Stimulated activated effector memory CD8-positive, alpha-beta T cell treated with anti-CD3 and anti-CD28 coated beads, Interleukin-12 subunit alpha, Interleukin-12 subunit beta, amount 100 ng/mL, for 72 hours (primary cell): ENCODE results near the gene PARP1.

Experiments
- ATAC-seq: fragments of 150-1000 bp; cut with Tn5 transposase; 2 replicates; pipeline ENCODE4 v1.10.0; 2021
- DNase-seq, 2 donors: peaks; one replicate each; pipeline ENCODE4 v3.0.0; 2021 to 2022; ENCODE audit warnings: low spot score in 2 of 2
- H3K27ac Mint-ChIP-seq: one replicate; pipeline ENCODE4 v1.8.0; 2022; ENCODE audit warnings: mild to moderate bottlenecking, mixed read lengths
- H3K36me3 Mint-ChIP-seq: one replicate; pipeline ENCODE4 v1.8.0; 2022; ENCODE audit warnings: mild to moderate bottlenecking, mixed read lengths
- H3K4me1 Mint-ChIP-seq: one replicate; pipeline ENCODE4 v1.8.0; 2022; ENCODE audit warnings: mixed read lengths
- H3K4me3 Mint-ChIP-seq: one replicate; pipeline ENCODE4 v1.8.0; 2022; ENCODE audit warnings: mild to moderate bottlenecking, mixed read lengths
- H3K9me3 Mint-ChIP-seq: one replicate; pipeline ENCODE4 v1.8.0; 2022; ENCODE audit warnings: mixed read lengths

The PARP1 gene

DNA sequence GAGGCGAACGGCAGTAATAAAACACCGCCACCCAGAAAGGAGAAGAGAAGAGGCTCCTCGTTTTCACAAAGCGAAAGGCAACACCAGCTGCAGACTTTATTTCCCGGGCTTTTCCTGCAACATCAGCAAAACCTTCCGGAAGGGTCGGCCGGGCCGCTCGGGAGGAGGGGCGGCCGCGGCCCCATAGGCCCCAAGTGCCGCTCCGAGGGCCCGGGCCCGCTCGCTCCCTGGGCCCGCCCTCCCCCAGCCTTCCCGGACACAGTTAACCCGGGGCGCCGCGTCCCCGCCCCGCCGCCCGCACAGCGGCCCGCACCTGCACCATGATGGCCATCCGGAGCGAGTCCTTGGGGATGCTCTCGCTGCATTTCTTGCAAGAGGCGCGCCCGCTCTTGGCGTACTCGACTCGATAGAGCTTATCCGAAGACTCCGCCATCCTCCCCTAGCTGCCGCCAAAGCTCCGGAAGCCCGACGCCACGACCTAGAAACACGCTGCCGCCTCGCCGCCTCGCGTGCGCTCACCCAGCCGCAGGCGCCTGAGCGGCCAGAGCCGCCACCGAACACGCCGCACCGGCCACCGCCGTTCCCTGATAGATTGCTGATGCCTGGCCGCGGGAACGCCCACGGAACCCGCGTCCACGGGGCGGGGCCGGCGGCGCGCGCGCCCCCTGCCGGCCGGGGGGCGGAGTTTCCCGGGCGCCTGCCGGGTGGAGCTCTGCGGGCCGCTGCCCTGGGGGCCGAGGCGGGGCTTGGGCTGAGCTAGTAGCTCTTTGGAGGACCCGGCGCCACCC lies at the start of gene PARP1:
PARP1 (minus strand) TSS at position 597 of the 788 bp plus-strand sequence; CDS start at position 433, 164 bp downstream.
- H3K9me3 Mint-ChIP-seq: no peaks in the 10 kb centered on the region
- H3K36me3 Mint-ChIP-seq: peaks cover 28% of the 10 kb centered on the region
- DNase-seq: peak; percentile 94 to 96

GRCh38 chr1:226457307-226457712 lies 49.4 kb upstream of the PARP1 start:
- Mint-ChIP-seq H3K4me3 (peak overlapping the region; percentile 59), H3K4me1 (peaks cover 11% of the 10 kb centered on the region), H3K27ac (peak overlapping the region; percentile 79), H3K9me3 (no peaks in the 10 kb centered on the region), H3K36me3 (no peaks in the 10 kb centered on the region)
- DNase-seq: peak; percentile 9 to 71
- ATAC-seq: peak; percentile 87

More for the DNA sequence above, at the start of gene PARP1:
- Mint-ChIP-seq H3K4me3 (peak within 1 kb of the TSS; percentile 81), H3K4me1 (peaks cover 50% of the 10 kb centered on the region), H3K27ac (peak within 1 kb of the TSS; percentile 88)
- ATAC-seq: peak; percentile 93

GRCh38 chr1:226455843-226456242 lies 48.0 kb upstream of the PARP1 start:
- Mint-ChIP-seq H3K4me3 (no peak overlapping the region), H3K36me3 (peaks cover 2% of the 10 kb centered on the region), H3K9me3 (no peaks in the 10 kb centered on the region), H3K27ac (no peak overlapping the region), H3K4me1 (peaks cover 11% of the 10 kb centered on the region)
- DNase-seq (no peak), ATAC-seq (no peak)

DNA sequence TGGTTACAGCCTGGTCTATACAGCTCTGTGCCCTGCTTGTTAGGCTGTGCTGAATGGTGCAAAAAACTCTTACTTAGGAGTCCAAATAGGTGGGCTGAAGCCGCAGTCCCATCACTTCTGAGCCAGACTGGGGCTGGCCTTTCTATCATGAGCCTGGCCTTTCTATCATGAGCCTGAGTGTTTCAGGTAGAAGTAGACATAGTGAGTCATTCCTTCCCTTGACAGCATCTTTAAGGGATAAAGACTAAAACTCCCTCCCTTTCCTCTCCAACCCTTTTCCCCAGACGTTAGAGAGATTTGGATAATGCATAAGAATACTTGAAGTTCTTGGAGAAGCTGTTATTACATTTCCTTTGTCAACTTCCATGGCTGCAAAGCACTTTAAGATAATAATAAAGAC lies 46.5 kb upstream of the PARP1 start:
- no peak for DNase-seq
- no peak for ATAC-seq
- Mint-ChIP-seq H3K36me3 (peaks cover 6% of the 10 kb centered on the region), H3K4me1 (peaks cover 11% of the 10 kb centered on the region), H3K4me3 (no peak overlapping the region), H3K27ac (no peak overlapping the region), H3K9me3 (no peaks in the 10 kb centered on the region)

- Mint-ChIP-seq H3K27ac (no peak overlapping the region), H3K4me3 (no peak overlapping the region), H3K9me3 (no peaks in the 10 kb centered on the region), H3K36me3 (peaks cover 6% of the 10 kb centered on the region), H3K4me1 (peaks cover 11% of the 10 kb centered on the region)
- ATAC-seq: no peak
- no peak for DNase-seq
Observed at GRCh38 chr1:226453015-226453704, 45.3 kb upstream of the PARP1 start.

- H3K4me3 Mint-ChIP-seq: no peak overlapping the region
- H3K4me1 Mint-ChIP-seq: peaks cover 9% of the 10 kb centered on the region
- peaks cover 6% of the 10 kb centered on the region for H3K36me3 Mint-ChIP-seq
- no peaks in the 10 kb centered on the region for H3K9me3 Mint-ChIP-seq
- DNase-seq (no peak), ATAC-seq (no peak)
- H3K27ac Mint-ChIP-seq: no peak overlapping the region
Observed at GRCh38 chr1:226450688-226451087, 42.8 kb upstream of the PARP1 start.

DNA sequence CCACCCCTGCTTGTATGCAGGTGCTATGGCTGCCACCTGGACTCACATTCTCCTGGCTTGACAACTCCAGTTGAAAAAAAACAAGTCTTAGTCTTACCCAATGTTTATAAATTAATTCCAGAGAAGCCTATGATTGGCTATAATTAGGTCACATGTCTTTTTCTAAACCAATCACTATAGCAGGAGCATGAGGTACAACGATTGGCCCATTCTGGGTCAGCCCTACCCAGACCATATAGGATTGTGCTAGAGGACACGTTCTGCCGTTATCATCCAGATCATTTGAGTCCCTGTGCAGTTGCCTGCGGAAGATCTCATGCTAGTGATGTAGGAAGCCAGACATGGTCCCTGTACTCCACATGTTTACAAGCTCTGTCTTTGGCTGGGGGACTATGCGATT lies 41.9 kb upstream of the PARP1 start:
- no peaks in the 10 kb centered on the region for H3K9me3 Mint-ChIP-seq
- H3K27ac Mint-ChIP-seq: no peak overlapping the region
- no peak for DNase-seq
- no peak overlapping the region for H3K4me3 Mint-ChIP-seq
- peaks cover 6% of the 10 kb centered on the region for H3K36me3 Mint-ChIP-seq
- H3K4me1 Mint-ChIP-seq: peaks cover 18% of the 10 kb centered on the region
- ATAC-seq: no peak

- Mint-ChIP-seq H3K4me1 (peaks cover 23% of the 10 kb centered on the region), H3K36me3 (peaks cover 6% of the 10 kb centered on the region), H3K9me3 (no peaks in the 10 kb centered on the region), H3K4me3 (no peak overlapping the region), H3K27ac (no peak overlapping the region)
- DNase-seq (no peak), ATAC-seq (no peak)
Observed at GRCh38 chr1:226447932-226448665, 40.2 kb upstream of the PARP1 start.

- H3K4me1 Mint-ChIP-seq: peaks cover 23% of the 10 kb centered on the region
- H3K4me3 Mint-ChIP-seq: no peak overlapping the region
- no peaks in the 10 kb centered on the region for H3K9me3 Mint-ChIP-seq
- ATAC-seq (no peak), DNase-seq (no peak)
- no peak overlapping the region for H3K27ac Mint-ChIP-seq
- peaks cover 6% of the 10 kb centered on the region for H3K36me3 Mint-ChIP-seq
Observed at GRCh38 chr1:226446094-226446493, 38.2 kb upstream of the PARP1 start.

DNA sequence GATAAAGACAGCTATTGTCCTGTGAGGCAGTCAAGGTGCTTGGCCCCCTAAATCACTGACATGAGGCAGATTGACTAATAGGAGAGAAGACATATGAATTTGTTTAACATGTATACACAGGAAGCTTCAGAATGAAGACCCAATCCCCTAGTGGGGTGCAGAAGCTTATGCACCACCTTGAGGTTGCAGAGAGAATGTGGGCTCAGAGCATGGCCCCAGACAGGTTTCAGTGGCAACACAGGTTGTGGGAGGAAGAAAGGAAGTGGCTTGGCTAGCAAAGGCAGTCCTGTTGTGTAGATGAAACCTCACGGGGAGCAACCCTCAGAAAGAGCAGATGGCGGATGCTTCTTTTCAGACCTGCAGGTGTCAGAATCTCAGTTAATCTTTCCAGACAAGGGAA lies 37.0 kb upstream of the PARP1 start:
- Mint-ChIP-seq H3K27ac (no peak overlapping the region), H3K4me1 (peaks cover 23% of the 10 kb centered on the region), H3K9me3 (no peaks in the 10 kb centered on the region), H3K36me3 (no peaks in the 10 kb centered on the region), H3K4me3 (no peak overlapping the region)
- ATAC-seq: peak; percentile 99
- DNase-seq: peak; percentile 26 to 78

- H3K27ac Mint-ChIP-seq: no peak overlapping the region
- no peak overlapping the region for H3K4me3 Mint-ChIP-seq
- DNase-seq (no peak), ATAC-seq (no peak)
- no peaks in the 10 kb centered on the region for H3K36me3 Mint-ChIP-seq
- H3K9me3 Mint-ChIP-seq: no peaks in the 10 kb centered on the region
- H3K4me1 Mint-ChIP-seq: peaks cover 23% of the 10 kb centered on the region
Observed at GRCh38 chr1:226443439-226443838, 35.5 kb upstream of the PARP1 start.

DNA sequence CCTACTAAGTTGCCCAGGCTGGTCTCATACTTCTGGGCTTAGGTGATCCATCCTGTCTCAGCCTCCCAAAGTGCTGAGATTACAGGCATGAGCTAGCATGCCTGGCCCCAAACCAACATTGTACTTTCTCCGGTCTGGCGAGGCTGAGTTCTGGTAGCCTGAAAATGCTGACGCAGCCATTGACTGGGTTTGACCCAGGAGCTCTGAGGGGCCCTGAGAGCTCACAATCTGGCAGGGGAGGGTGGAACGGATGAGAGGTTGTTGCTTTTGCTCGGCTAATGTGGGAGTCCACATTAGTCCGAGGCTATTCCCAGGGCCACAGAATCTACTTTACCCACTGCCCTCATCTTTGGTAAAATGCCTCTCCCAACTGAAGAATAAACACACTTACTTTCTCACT lies 35.1 kb upstream of the PARP1 start:
- no peak overlapping the region for H3K27ac Mint-ChIP-seq
- no peaks in the 10 kb centered on the region for H3K9me3 Mint-ChIP-seq
- no peak for ATAC-seq
- DNase-seq: no peak
- no peaks in the 10 kb centered on the region for H3K36me3 Mint-ChIP-seq
- no peak overlapping the region for H3K4me3 Mint-ChIP-seq
- peaks cover 23% of the 10 kb centered on the region for H3K4me1 Mint-ChIP-seq

- Mint-ChIP-seq H3K27ac (no peak overlapping the region), H3K4me1 (peaks cover 23% of the 10 kb centered on the region), H3K4me3 (no peak overlapping the region), H3K9me3 (no peaks in the 10 kb centered on the region), H3K36me3 (no peaks in the 10 kb centered on the region)
- no peak for ATAC-seq
- DNase-seq: no peak
Observed at GRCh38 chr1:226441629-226442028, 33.7 kb upstream of the PARP1 start.

GRCh38 chr1:226440512-226440911 lies 32.6 kb upstream of the PARP1 start:
- no peak for DNase-seq
- Mint-ChIP-seq H3K9me3 (no peaks in the 10 kb centered on the region), H3K4me3 (no peak overlapping the region), H3K36me3 (no peaks in the 10 kb centered on the region), H3K4me1 (peaks cover 12% of the 10 kb centered on the region), H3K27ac (no peak overlapping the region)
- ATAC-seq: no peak

DNA sequence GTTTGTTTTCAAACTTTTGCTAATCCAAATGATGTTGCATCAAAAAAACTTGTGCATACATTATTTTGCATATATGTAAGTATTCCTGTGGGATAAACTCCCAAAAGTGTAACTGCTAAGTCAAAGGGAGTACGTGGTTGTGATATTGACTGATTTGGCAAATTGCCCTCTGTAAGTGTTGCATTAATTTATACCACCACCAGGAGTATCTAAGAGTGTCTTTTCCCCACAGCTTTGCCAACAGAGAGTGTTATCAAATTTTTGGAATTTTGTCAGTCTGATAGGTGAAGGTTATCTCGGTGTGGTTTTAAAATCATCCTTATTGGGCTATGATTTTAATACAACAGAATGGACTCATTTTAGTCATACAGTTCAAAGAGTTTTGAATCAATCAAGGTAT lies 30.1 kb upstream of the PARP1 start:
- Mint-ChIP-seq H3K4me3 (no peak overlapping the region), H3K9me3 (no peaks in the 10 kb centered on the region), H3K4me1 (no peaks in the 10 kb centered on the region), H3K36me3 (no peaks in the 10 kb centered on the region), H3K27ac (no peak overlapping the region)
- no peak for DNase-seq
- ATAC-seq: no peak
